GM12874 (cell line): ENCODE results near the gene CARMIL1.

Experiments used
- TF ChIP-seq, protein P1 (sequence below): IDR thresholded peaks from 2 replicates; pipeline ENCODE4 v1.5.1; 2011; ENCODE audit warnings: low read depth, mild to moderate bottlenecking, control low read depth, low read length, moderate library complexity; ENCODE audit not compliant: insufficient read depth

CARMIL1 gene

GRCh38 chr6:25346064-25346463 lies 66.9 kb downstream of the CARMIL1 start:
- TF ChIP-seq, protein P1, sequence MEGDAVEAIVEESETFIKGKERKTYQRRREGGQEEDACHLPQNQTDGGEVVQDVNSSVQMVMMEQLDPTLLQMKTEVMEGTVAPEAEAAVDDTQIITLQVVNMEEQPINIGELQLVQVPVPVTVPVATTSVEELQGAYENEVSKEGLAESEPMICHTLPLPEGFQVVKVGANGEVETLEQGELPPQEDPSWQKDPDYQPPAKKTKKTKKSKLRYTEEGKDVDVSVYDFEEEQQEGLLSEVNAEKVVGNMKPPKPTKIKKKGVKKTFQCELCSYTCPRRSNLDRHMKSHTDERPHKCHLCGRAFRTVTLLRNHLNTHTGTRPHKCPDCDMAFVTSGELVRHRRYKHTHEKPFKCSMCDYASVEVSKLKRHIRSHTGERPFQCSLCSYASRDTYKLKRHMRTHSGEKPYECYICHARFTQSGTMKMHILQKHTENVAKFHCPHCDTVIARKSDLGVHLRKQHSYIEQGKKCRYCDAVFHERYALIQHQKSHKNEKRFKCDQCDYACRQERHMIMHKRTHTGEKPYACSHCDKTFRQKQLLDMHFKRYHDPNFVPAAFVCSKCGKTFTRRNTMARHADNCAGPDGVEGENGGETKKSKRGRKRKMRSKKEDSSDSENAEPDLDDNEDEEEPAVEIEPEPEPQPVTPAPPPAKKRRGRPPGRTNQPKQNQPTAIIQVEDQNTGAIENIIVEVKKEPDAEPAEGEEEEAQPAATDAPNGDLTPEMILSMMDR: no peak

- TF ChIP-seq, protein P1: no peak
Observed at GRCh38 chr6:25350573-25350972, 71.4 kb downstream of the CARMIL1 start.

DNA sequence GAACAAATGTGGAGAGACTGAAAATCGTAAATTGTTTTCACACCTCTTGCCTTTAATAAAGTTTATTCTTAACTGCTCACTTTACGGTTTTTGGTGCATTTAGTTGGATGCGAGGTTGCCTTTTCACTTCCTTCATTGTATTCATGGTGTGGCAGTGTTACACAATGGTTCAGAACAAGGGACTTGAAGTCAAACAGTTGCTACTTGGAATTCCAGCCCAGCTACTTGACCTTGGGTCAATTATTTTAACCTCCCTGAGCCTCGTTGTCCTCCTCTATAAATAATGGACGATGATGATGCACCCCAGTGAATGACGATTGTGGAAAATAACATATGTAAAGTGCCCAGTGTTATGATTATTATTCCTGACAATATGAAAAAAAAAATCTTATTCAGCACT lies 72.3 kb downstream of the CARMIL1 start:
- TF ChIP-seq, protein P1: no peak

DNA sequence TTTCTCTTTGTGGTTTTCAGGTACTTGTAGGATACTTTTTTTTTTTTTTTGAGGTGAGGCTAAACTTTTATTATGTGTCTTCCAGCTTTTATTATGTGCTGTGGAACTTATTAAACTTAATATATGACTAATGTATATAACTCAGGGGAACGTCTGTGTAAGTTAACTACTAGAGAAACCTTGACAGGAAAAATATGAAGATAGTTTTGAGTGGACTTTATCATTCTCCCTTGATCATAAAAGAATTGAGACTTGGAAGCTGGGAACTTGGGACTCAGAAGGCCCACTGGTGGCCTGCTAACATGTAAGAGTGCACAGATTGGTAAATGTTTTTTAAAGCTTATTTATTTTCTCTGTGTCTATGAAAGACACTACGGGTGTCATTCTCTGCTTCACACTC lies 73.1 kb downstream of the CARMIL1 start:
- TF ChIP-seq, protein P1: no peak

- TF ChIP-seq, protein P1: no peak
Observed at GRCh38 chr6:25354078-25354932, 75.1 kb downstream of the CARMIL1 start.

- TF ChIP-seq, protein P1: no peak
Observed at GRCh38 chr6:25359191-25359861, 80.2 kb downstream of the CARMIL1 start.

DNA sequence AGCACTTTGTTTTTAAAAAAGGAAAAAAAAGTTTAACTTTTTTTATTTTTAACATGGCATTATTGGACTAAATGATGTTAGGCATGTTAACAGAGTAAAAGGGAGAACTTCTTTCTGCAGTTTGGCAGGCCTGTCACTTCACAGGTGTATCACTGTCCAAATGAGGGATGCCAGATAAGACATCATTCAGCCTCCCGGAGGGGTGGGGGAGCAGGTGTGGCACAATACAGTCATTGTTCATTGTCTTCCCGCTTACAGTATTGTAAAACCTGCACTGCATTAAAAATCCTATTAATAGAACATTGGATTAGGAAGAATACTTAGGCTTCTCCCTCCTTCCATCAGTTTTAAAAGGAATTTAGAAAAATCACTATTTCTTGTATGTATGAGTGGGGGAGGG lies 80.7 kb downstream of the CARMIL1 start:
- TF ChIP-seq, protein P1: no peak
